Stimulated activated CD4-positive, alpha-beta T cell treated with anti-CD3 and anti-CD28 coated beads, Interleukin-2, amount 100 ng/mL, for 4 hours (primary cell): ENCODE measurements around the gene ICE1.
"Not testable (repeated sequence)": the region's sequence is repeated elsewhere in the genome, so short reads cannot be mapped to it uniquely, and the experiment has no call there.

Source experiments
- DNase-seq: peaks from one replicate; pipeline ENCODE4 v3.0.0-alpha.2; 2020; ENCODE audit warnings: low read depth

Gene ICE1

GRCh38 chr5:5487585-5488360 lies 65.3 kb downstream of the ICE1 start:
- no peak for DNase-seq

GRCh38 chr5:5490774-5491347 lies 68.4 kb downstream of the ICE1 start:
- no peak for DNase-seq

GRCh38 chr5:5492087-5492933 lies 69.8 kb downstream of the ICE1 start:
- peak; percentile 29 for DNase-seq

- DNase-seq, result not testable (repeated sequence)
Observed at GRCh38 chr5:5492934-5493271, 70.4 kb downstream of the ICE1 start.

- DNase-seq, result peak; percentile 79
Observed at GRCh38 chr5:5494489-5495402, 72.3 kb downstream of the ICE1 start.

GRCh38 chr5:5497152-5497788 lies 74.8 kb downstream of the ICE1 start:
- no peak for DNase-seq

GRCh38 chr5:5499442-5499841 lies 77.0 kb downstream of the ICE1 start:
- no peak for DNase-seq

- DNase-seq, result no peak
Observed at GRCh38 chr5:5504325-5504724, 81.8 kb downstream of the ICE1 start.

- no peak for DNase-seq
Observed at GRCh38 chr5:5505815-5506214, 83.3 kb downstream of the ICE1 start.

- no peak for DNase-seq
Observed at GRCh38 chr5:5508391-5508790, 85.9 kb downstream of the ICE1 start.

GRCh38 chr5:5511904-5512416 lies 89.5 kb downstream of the ICE1 start:
- no peak for DNase-seq

- DNase-seq, result no peak
Observed at GRCh38 chr5:5512543-5512942, 90.1 kb downstream of the ICE1 start.

GRCh38 chr5:5520622-5521021 lies 98.1 kb downstream of the ICE1 start:
- DNase-seq, result not testable (repeated sequence)

- DNase-seq, result no peak
Observed at GRCh38 chr5:5521029-5521428, 98.6 kb downstream of the ICE1 start.

- no peak for DNase-seq
Observed at GRCh38 chr5:5521478-5521877, 99.0 kb downstream of the ICE1 start.

GRCh38 chr5:5522336-5522735 lies 99.9 kb downstream of the ICE1 start:
- no peak for DNase-seq

GRCh38 chr5:5523066-5523505 lies 100.6 kb downstream of the ICE1 start:
- DNase-seq, result peak; percentile 16

GRCh38 chr5:5524327-5524726 lies 101.8 kb downstream of the ICE1 start:
- no peak for DNase-seq

- DNase-seq, result no peak
Observed at GRCh38 chr5:5531371-5531770, 108.9 kb downstream of the ICE1 start.

- DNase-seq, result no peak
Observed at GRCh38 chr5:5532306-5533076, 110.0 kb downstream of the ICE1 start.
